PC-3 (cell line): ENCODE results near the gene KIAA1328.

Experiments
- EZH2 ChIP-seq: fragments of 300-600 bp; sonication (generic); IDR thresholded peaks from one replicate; pipeline ENCODE4 v1.6.1; 2017; ENCODE audit warnings: antibody characterized with exemption, mild to moderate bottlenecking, low read length; ENCODE audit not compliant: unreplicated experiment
- TF ChIP-seq, protein P1 (sequence below): fragments of 300-600 bp; sonication (generic); conservative IDR thresholded peaks from 2 replicates; pipeline ENCODE4 v1.5.1; 2017; ENCODE audit warnings: antibody characterized with exemption, low read depth, mild to moderate bottlenecking, low read length

DNA sequence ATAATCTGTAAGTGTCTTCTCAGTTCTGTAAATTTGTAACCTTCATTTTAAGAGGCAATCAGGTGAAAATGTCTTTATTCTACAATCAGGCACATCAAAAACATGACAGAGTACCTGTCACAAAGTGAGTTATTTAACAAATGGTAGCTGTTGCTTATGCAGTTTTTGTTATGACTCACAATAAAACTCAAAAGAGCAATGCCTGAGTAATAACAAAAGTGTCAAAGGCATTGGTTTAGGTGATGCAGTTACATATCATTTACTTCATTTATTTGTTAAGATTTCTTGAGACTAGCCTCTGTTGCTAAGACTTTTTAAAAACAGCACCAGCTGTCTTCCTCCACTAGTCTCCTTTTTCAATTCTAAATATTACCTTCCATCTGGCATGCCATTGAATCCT lies 177.8 kb downstream of the KIAA1328 start:
- TF ChIP-seq, protein P1, sequence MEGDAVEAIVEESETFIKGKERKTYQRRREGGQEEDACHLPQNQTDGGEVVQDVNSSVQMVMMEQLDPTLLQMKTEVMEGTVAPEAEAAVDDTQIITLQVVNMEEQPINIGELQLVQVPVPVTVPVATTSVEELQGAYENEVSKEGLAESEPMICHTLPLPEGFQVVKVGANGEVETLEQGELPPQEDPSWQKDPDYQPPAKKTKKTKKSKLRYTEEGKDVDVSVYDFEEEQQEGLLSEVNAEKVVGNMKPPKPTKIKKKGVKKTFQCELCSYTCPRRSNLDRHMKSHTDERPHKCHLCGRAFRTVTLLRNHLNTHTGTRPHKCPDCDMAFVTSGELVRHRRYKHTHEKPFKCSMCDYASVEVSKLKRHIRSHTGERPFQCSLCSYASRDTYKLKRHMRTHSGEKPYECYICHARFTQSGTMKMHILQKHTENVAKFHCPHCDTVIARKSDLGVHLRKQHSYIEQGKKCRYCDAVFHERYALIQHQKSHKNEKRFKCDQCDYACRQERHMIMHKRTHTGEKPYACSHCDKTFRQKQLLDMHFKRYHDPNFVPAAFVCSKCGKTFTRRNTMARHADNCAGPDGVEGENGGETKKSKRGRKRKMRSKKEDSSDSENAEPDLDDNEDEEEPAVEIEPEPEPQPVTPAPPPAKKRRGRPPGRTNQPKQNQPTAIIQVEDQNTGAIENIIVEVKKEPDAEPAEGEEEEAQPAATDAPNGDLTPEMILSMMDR = no peak
- no peak for TF ChIP-seq EZH2
